GM18507 (cell line): ENCODE data around the gene POLR3H.

ENCODE experiments used
- DNase-seq: peaks from one replicate; pipeline ENCODE4 v3.0.0; 2011; ENCODE audit warnings: low read depth; ENCODE audit not compliant: insufficient read length; ENCODE audit errors: extremely low spot score
- FAIRE-seq: peaks from 2 replicates; lab custom pipeline; 2011; peaks lifted over from hg19 to GRCh38; lab: Jason Lieb, UNC

The POLR3H gene

DNA sequence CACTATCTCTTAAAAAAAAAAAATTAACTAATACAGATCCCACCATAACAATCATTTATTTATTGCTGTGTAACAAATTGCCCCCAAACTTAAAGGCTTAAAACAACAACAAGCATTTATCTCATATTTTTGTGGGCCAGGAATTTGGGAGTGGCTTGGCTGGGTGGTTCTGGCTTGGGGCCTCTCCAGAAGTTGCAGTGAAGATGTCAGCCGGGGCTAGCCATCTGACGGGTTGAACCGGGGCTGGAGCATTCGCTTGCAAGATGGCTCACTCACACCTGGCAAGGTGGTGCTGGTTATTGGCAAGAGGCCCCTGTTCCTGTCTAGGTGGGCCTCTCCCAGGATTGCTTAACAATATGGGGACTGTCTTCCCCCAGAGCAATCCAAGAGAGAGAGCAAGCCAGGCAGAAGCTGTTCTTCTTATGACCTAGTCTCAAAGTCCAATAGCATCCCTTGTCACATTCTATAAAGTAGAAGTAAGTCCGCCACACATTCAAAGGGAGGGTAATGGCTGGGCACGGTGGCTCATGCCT, 45.9 kb downstream of the POLR3H start:
- no peak for FAIRE-seq
- no peak for DNase-seq

DNA sequence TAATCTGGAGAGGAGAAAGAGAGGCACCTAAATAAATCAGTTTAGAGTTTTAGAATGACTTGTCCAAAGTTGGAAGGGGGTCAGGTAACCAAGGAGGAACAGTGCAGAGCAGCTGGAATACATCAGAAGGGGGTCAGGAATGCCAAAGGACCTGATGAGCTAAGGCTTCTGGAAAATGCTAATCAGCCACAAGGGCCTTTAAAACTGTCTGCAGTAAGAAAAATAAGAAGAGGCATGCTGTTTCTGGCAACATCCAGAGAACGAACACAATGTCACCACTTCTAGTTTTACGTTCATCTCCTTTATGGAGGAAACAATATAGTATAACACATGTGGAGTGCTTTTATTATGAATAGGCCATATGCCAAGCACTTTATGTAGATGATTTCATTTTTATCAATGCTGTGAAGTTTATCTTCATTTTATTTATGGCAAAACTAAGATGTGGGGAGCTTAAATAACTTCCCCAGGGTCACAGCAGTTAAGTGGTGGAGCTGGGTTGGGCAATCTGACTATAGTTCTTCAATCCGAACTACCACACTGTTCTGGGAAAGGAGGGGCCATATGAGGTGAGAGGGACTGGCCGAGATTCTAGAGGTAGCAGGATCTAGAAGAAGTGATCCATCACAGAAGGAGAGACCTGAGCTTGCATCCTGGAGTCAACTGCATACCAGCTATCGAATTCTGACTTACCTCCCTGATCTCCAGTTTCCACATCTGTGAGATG, 52.7 kb downstream of the POLR3H start:
- DNase-seq (no peak), FAIRE-seq (no peak)

DNA sequence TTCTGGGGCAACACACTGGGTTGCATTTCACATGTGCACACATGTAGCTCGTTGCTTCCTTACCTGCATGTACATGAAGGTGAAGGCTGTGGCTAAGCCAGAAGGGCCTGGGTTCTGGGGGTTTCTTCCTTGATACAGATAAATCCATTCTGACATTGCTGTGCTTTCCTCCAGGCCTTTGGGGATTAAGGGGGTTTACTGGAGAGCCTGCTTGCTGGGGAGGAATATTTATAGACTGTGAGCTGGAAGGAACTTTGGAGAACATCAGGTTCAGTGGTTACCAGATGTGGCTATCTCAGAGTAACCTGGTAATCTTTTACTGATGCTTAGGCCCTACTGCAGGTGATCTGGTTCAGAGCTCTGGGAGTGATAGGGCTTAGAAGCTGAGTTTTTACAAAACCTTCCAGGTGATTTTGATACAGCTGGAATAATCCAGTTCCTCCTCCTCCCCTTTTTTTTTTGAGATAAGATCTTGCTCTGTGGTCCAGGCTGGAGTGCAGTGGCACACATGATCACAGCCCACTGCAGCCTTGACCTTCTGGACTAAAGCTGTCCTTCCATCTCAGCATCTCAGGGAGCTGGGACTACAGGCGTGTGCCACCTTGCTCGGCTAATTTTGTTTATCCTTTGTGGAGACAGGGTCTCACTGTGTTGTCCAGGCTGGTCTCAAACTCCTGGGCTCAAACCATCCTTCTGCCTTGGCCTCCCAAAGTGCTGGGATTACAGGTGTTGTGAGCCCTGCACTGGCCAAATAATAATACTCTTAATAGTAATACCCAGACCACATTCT, 55.5 kb downstream of the POLR3H start:
- DNase-seq (no peak), FAIRE-seq (no peak)

DNA sequence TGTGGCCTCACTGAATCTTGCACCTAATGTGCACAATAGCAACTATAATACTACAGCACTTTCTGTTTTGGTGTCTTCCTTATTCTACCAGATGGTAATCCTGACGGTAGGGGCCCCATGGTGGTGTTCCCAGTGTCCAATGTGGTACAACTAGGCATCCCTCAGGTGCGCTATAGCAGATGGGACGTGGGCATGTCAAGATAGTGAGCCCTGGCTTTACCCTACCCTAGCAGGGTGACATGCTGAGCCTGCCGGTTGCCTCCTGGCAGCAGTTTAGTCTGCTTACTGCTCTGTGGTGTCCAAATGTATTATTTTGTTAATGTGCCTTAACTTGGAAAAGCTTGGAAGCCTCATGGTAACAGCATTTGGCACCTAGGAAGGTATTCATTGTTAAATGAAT, 56.2 kb downstream of the POLR3H start:
- FAIRE-seq = no peak
- DNase-seq = no peak

DNA sequence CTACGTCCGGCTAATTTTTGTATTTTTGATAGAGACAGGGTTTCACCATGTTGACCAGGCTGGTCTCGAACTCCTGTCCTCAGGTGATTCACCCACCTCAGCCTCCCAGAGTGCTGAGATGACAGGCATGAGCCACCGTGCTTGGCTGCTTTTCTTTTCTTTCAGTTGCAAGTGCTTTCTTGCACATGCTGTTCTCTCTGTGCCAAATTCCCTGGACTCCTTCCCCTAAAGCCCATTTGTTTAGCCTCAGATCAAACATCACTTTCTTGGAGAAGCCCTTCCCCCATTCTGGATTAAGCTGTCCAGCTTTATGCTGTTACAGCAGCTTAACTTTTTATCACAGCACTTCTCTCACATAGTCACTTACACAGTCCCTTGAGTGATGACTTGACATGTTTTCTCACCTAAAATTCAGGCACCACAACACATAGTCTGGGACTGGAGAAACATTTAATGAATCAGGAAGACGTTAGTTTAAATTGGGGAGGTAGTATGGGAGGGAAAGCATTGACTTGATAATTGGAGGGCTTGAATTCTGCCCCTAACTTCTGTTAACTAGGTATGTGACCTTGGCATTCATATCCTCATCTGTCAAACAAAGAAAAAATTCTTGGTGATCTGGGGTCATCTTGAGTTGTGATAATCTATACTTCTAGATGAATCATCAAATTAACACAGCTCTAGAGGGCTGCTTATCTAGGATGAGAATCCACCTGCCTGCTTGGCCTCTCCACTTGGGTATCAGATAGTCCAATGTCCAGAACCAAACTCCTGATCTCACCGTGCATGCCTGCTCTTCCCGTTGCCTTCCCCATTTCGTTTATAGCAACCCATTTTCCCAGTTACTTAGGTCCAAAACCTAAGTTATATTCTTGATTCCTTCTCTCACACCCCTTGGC, 57.0 kb downstream of the POLR3H start:
- DNase-seq = no peak
- no peak for FAIRE-seq

DNA sequence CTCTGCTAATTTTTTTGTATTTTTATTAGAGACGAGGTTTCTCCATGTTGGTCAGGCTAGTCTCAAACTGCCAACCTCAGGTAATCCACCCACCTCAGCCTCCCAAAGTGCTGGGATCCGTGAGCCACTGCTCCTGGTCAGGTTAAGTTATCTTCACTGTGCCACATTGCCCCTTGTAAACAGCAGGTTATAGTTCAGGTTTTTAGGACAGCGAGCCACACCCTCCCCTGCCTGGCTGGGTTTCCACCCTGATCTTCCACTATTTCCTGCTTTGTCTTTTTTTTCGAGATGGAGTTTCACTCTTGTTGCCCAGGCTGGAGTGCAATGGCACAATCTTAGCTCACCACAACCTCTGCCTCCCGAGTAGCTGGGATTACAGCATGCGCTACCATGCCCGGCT, 59.2 kb downstream of the POLR3H start:
- FAIRE-seq (no peak), DNase-seq (no peak)

DNA sequence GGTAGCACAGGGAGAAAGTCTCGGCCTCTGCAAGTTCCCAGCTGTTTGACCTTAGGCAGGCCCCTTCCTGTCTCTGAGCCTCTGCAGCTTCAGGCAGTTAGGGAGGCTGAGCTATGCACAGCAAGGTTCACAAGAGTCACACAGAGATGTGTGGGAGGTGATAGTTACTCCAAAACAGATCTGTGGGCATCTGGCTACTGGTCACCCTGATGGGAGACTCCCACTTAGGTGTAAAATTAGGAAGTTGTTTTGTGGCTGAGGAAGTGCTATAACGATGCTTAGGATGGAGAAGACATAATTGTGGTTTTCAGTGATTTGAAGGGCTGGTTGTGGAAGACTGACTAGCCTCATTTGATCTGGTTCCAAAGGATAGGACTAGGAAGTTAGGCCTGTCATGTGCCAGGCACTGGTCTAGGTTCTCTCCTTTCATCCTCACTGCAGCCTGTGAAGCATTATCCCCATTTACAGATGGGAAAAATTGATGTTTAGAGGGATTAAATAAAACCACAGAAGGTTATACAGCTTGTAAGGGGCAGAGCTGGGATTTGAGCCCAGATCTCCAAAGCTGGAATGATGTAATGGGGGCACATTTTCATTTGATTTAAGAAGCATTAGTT, 61.8 kb downstream of the POLR3H start:
- DNase-seq (no peak), FAIRE-seq (peak; percentile 84)

DNA sequence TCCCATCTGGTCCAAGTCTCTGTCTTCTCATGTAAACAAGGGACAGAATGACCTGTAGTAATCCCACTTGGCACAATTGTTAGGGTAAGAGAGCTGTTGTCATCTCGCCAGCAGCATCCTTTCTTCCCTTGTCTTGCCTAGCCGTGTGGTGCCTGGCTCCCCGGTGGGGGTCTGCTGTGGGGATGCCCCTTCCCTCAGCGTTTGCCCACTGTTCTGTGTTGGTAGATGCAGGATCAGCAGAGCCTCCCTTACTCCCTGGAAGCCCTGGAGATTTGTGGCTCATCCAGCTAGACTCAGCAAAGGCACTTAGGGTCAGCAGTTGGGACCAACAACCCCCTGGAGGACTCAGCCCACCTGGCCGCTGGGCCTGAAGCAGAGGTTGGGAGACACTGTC, 62.3 kb downstream of the POLR3H start:
- no peak for DNase-seq
- FAIRE-seq = no peak

DNA sequence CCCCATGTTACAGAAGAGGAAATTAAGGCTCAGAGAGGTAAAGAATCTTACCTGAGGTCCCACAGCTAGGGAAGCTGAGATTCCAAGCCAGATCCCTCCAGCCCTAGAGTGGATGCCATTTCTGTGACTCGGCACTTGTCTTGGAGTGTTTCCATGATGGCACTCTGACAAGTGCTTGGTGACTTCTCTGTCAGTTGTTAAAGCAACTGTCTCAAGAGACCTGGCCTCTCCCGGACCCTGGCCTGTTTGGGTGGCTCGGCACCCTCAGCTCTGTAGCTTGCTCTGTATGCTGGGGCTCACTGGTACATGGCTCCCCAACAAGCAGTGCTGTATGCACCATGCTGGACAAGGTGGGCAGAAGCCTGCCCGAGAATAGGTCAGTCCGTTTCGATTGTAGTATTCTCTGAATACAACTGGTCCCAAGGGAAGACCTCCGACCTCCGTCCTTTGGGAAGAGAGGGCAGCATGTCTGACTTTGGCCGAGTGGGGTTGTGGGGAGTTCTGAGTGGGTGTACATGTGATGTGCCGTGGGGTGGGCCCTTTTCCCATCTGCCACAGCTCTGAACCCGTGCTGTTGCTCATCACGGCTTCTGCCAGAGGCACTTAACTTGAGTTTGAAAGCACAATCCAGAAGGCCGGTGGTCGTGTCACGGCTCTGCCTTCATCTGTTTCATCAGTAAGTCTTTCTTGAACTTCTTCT, 63.0 kb downstream of the POLR3H start:
- FAIRE-seq (no peak), DNase-seq (no peak)

DNA sequence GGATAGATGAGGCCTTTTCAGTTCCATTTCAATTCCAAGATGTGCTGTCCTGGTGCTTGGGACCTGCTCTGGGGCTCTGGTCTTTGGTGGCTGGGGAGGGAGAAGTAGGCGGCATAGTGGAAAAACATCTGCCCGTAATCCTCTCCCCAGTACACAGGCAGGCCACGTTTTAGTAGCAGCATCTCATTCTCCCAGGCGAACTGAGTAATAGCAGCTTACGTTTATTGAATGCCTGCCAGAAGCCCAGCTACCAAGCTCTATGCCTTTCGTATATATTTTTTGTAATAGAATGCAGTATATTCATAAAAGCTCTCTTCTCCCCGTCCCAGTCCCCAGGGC, 63.9 kb downstream of the POLR3H start:
- no peak for DNase-seq
- peak; percentile 57 for FAIRE-seq

DNA sequence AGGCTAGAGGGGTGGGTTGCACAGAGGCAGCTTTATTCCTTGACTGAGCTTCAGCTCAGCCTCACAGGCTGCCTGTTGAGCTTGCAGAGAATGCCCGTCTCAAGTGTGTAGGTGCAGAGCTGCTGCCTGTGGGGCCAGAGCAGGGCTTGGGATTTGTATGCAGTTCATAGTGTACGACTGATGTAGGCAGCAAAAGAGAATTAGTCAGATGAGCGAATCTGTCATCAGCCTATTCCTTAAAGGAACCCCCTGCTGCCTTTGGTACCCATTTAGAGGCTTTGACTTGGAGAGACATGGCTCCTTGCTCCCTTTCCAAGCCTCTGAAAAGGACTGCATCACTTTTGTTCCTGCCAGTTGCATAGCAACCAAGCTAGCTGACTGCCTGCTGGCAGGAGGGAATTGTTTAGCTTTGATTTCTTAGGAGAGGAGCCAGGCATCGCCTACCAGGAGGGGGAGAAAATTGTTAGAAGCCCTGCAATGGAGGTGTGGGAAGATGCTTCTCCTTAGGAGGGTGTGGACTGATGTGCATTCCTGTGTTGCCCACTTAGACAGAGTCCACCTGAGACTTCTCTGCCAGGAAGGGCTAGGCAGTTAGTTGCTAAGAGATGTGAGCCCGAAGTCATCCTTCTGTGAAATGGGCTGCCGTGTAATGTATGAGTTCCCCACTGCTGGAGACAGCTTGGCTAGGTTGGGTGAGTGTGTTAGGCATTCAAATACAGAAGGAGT, 64.4 kb downstream of the POLR3H start:
- no peak for FAIRE-seq
- no peak for DNase-seq

DNA sequence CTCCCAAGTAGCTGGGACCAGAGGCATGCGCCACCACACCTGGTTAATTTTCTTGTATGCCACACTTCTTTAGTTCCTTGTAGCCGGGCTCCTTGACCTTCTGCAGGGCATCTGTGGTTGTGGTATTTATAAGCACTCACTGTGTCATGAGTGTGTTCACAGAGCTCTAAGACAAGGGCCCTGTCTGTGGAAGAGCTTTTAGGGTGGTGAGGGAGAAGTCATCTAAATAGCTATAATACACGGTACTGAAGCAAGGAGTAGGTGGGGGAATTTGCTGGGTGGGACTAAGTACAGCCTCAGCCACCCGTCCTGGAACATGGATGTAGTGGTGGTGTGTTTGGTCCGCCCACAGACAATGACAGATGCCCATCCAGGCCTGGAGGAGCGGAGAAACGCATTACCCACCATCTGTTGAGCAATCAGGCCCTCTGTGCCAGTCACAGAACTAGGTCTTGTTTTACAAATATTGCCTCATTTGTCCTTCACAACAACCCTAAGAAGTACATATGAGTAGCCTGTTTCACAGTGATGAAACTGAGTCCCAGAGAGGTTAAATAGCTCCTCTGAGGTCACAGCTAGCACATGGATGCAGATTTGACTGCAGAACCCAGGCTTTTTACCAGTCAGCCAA, 65.3 kb downstream of the POLR3H start:
- FAIRE-seq = peak; percentile 92
- no peak for DNase-seq

DNA sequence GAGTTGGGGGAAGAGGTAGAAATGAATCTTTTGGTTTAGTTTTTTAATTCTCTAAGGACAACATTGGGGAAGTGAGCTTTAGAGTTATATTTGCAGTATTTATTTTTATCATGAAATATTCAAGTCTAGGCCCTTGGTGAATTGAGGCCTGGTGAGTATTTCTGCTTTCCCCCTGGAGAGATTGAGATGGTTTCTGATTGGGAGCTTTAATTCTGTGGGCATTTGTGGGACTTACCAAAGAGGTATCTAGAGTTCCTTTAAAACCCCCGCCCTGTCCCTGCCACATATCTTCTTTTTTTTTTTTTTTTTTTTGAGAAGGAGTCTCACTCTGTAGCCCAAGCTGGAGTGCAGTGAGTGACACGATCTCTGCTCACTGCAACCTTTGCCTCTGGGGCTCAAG, 65.8 kb downstream of the POLR3H start:
- FAIRE-seq (no peak), DNase-seq (no peak)
